ENCODE results near the gene MAF.

MAF gene

DNA sequence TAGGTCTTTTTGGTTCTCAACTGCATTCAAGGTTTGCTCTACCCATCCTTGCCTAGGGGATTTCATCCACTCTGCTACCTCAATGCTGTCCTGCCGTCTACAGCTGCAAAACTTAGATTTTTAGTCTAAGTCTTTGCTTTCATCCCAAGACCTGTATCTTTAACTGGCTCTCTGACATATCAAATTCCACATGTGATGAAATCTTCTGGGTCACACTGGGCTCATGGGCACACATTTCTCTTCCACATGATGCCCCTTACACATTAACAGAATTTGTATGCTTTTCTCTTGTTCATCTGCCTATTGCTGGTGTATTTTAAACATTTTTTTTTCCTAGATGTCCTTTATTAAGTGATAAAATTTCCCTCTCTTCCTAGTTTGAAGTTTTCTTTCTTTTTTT lies 39.6 kb downstream of the MAF start:
- no peak for DNase-seq
- ATAC-seq (ENCODE audit: insufficient read depth, low read depth) = no peak
- no peak for TF ChIP-seq EZH2 (IDR thresholded peaks at IDR 0.05; ENCODE audit: borderline replicate concordance, low read depth, low read length, severe bottlenecking)
- TF ChIP-seq, protein P1, sequence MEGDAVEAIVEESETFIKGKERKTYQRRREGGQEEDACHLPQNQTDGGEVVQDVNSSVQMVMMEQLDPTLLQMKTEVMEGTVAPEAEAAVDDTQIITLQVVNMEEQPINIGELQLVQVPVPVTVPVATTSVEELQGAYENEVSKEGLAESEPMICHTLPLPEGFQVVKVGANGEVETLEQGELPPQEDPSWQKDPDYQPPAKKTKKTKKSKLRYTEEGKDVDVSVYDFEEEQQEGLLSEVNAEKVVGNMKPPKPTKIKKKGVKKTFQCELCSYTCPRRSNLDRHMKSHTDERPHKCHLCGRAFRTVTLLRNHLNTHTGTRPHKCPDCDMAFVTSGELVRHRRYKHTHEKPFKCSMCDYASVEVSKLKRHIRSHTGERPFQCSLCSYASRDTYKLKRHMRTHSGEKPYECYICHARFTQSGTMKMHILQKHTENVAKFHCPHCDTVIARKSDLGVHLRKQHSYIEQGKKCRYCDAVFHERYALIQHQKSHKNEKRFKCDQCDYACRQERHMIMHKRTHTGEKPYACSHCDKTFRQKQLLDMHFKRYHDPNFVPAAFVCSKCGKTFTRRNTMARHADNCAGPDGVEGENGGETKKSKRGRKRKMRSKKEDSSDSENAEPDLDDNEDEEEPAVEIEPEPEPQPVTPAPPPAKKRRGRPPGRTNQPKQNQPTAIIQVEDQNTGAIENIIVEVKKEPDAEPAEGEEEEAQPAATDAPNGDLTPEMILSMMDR (IDR thresholded peaks at IDR 0.05; ENCODE audit: borderline replicate concordance, extremely low read depth, low read length, poor library complexity, severe bottlenecking) = no peak

DNA sequence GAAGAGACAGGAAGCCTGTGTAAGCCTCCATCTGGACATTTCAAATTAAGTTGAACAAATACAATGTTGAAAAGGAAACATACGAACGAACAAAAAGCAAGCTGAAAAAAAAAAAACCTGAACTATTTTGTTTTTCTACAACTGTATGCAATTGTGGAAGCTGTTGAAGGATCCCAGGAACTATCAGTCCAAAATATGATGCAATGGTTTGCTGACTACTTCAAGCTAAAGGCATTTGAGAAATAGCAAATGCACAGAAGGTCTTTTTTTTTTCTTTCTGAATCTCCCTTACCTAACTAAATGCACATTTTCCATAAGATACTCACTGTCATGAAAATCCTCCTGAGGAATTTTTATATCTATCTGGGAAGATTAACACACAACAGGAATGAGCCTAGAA lies 40.2 kb downstream of the MAF start:
- TF ChIP-seq EZH2 (IDR thresholded peaks at IDR 0.05; ENCODE audit: borderline replicate concordance, low read depth, low read length, severe bottlenecking) = no peak
- no peaks in the 10 kb centered on the region for H3K27me3 ChIP-seq (ENCODE audit: insufficient read depth, low read length, poor library complexity)
- no peak overlapping the region for H3K4me2 ChIP-seq (ENCODE audit: insufficient read depth, low read length)
- no peak overlapping the region for H3K27ac ChIP-seq (ENCODE audit: low read length)
- H4K20me1 ChIP-seq (ENCODE audit: insufficient read depth, low read length) = no peaks in the 10 kb centered on the region
- no peak overlapping the region for H3K4me3 ChIP-seq (ENCODE audit: low read depth in 1 of 2, low read length in 2 of 2)
- no peak overlapping the region for H3K9ac ChIP-seq (ENCODE audit: low read depth, low read length)
- DNase-seq (no peak), ATAC-seq (ENCODE audit: insufficient read depth, low read depth) (no peak)
- no peaks in the 10 kb centered on the region for H3K9me3 ChIP-seq (ENCODE audit: insufficient read depth, low read length, severe bottlenecking)
- no peaks in the 10 kb centered on the region for H3K4me1 ChIP-seq (ENCODE audit: insufficient read depth, low read length)
- no peak overlapping the region for H2AFZ ChIP-seq (ENCODE audit: low read depth, low read length)
- H3K36me3 ChIP-seq (ENCODE audit: insufficient read depth, low read length) = no peaks in the 10 kb centered on the region
- no peaks in the 10 kb centered on the region for H3K79me2 ChIP-seq (ENCODE audit: insufficient read depth, low read length)

More for the DNA sequence above, 39.6 kb downstream of the MAF start:
- no peaks in the 10 kb centered on the region for H3K79me2 ChIP-seq (ENCODE audit: insufficient read depth, low read length)
- no peaks in the 10 kb centered on the region for H3K36me3 ChIP-seq (ENCODE audit: insufficient read depth, low read length)
- H3K27ac ChIP-seq (ENCODE audit: low read length) = no peak overlapping the region
- no peak overlapping the region for H3K4me3 ChIP-seq (ENCODE audit: low read depth in 1 of 2, low read length in 2 of 2)
- H3K9me3 ChIP-seq (ENCODE audit: insufficient read depth, low read length, severe bottlenecking) = no peaks in the 10 kb centered on the region
- H4K20me1 ChIP-seq (ENCODE audit: insufficient read depth, low read length) = no peaks in the 10 kb centered on the region
- no peak overlapping the region for H2AFZ ChIP-seq (ENCODE audit: low read depth, low read length)
- no peak overlapping the region for H3K9ac ChIP-seq (ENCODE audit: low read depth, low read length)
- H3K4me2 ChIP-seq (ENCODE audit: insufficient read depth, low read length) = no peak overlapping the region
- no peaks in the 10 kb centered on the region for H3K27me3 ChIP-seq (ENCODE audit: insufficient read depth, low read length, poor library complexity)
- H3K4me1 ChIP-seq (ENCODE audit: insufficient read depth, low read length) = no peaks in the 10 kb centered on the region

DNA sequence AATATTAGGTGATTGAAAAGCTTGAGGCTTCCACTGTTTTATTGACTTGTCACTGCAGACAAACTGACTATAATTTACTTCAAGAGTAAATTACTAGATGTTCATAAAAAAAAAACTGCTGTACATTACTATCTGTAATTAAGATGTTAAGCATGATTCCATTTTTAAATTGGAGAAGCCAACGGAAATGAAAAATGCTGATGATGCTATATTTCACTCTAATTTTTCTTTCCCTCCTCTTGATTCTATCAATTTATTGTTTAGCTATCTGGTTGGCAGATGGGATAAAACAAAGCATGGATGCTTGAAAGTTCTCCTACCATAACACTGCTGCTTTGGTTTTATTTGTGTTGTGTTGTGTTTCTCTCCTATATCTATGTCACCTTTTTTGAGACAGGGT lies 41.0 kb downstream of the MAF start:
- Histone ChIP-seq H3K36me3 (ENCODE audit: insufficient read depth, low read length) (no peaks in the 10 kb centered on the region), H3K4me3 (ENCODE audit: low read depth in 1 of 2, low read length in 2 of 2) (no peak overlapping the region), H2AFZ (ENCODE audit: low read depth, low read length) (no peak overlapping the region), H3K27me3 (ENCODE audit: insufficient read depth, low read length, poor library complexity) (no peaks in the 10 kb centered on the region), H3K4me1 (ENCODE audit: insufficient read depth, low read length) (no peaks in the 10 kb centered on the region), H3K9me3 (ENCODE audit: insufficient read depth, low read length, severe bottlenecking) (no peaks in the 10 kb centered on the region), H3K9ac (ENCODE audit: low read depth, low read length) (no peak overlapping the region), H3K4me2 (ENCODE audit: insufficient read depth, low read length) (no peak overlapping the region), H3K27ac (ENCODE audit: low read length) (no peak overlapping the region), H4K20me1 (ENCODE audit: insufficient read depth, low read length) (no peaks in the 10 kb centered on the region), H3K79me2 (ENCODE audit: insufficient read depth, low read length) (no peaks in the 10 kb centered on the region)
- DNase-seq (no peak), ATAC-seq (ENCODE audit: insufficient read depth, low read depth) (no peak)
- TF ChIP-seq, protein P1 (IDR thresholded peaks at IDR 0.05; ENCODE audit: borderline replicate concordance, extremely low read depth, low read length, poor library complexity, severe bottlenecking) = no peak
- TF ChIP-seq EZH2 (IDR thresholded peaks at IDR 0.05; ENCODE audit: borderline replicate concordance, low read depth, low read length, severe bottlenecking) = no peak

DNA sequence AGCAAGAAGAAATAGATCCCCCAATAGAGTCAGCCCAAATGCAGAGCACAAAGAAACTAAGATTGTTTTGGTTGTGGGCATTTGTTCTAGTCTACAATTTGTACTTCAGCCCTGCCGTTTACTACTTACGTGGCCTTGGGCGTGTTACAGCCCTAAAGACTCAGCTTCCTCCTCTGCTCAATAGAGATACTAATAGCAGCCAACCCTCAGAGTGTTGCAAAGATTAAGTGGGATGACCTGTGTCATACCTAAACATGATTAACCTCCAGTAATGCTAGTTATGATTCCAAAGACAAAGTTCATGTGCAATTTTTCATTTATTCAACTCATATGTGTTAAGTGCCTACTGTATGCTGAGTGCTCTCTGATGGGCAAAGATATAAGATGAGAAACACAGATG lies 43.1 kb downstream of the MAF start:
- Histone ChIP-seq H3K36me3 (ENCODE audit: insufficient read depth, low read length) (no peaks in the 10 kb centered on the region), H2AFZ (ENCODE audit: low read depth, low read length) (no peak overlapping the region), H3K4me2 (ENCODE audit: insufficient read depth, low read length) (no peak overlapping the region), H3K27ac (ENCODE audit: low read length) (no peak overlapping the region), H3K27me3 (ENCODE audit: insufficient read depth, low read length, poor library complexity) (no peaks in the 10 kb centered on the region), H3K9ac (ENCODE audit: low read depth, low read length) (no peak overlapping the region), H3K4me1 (ENCODE audit: insufficient read depth, low read length) (no peaks in the 10 kb centered on the region), H3K4me3 (ENCODE audit: low read depth in 1 of 2, low read length in 2 of 2) (no peak overlapping the region), H3K79me2 (ENCODE audit: insufficient read depth, low read length) (no peaks in the 10 kb centered on the region), H4K20me1 (ENCODE audit: insufficient read depth, low read length) (no peaks in the 10 kb centered on the region), H3K9me3 (ENCODE audit: insufficient read depth, low read length, severe bottlenecking) (no peaks in the 10 kb centered on the region)
- ATAC-seq (ENCODE audit: insufficient read depth, low read depth) (no peak), DNase-seq (no peak)
- TF ChIP-seq, protein P1 (IDR thresholded peaks at IDR 0.05; ENCODE audit: borderline replicate concordance, extremely low read depth, low read length, poor library complexity, severe bottlenecking) = no peak
- no peak for TF ChIP-seq EZH2 (IDR thresholded peaks at IDR 0.05; ENCODE audit: borderline replicate concordance, low read depth, low read length, severe bottlenecking)

Data from DND-41 (cell line).